HG02884 (cell line): ENCODE results near the gene GDF15.
"Not testable (repeated sequence)": the region's sequence is repeated elsewhere in the genome, so short reads cannot be mapped to it uniquely, and the experiment has no call there.

Source experiments
- ATAC-seq: cut with Tn5 transposase; IDR thresholded peaks from one replicate; pipeline ENCODE4 v1.9.1; 2021; ENCODE audit warnings: mild to moderate bottlenecking, moderate library complexity; ENCODE audit not compliant: unreplicated experiment

GDF15 gene

GRCh38 chr19:18390065-18390907 lies 4.3 kb downstream of the GDF15 start:
- no peak for ATAC-seq

GRCh38 chr19:18391509-18392075 lies 5.6 kb downstream of the GDF15 start:
- ATAC-seq: no peak

GRCh38 chr19:18392417-18392816 lies 6.5 kb downstream of the GDF15 start:
- no peak for ATAC-seq

GRCh38 chr19:18392926-18393325 lies 7.0 kb downstream of the GDF15 start:
- no peak for ATAC-seq

- ATAC-seq: no peak
Observed at GRCh38 chr19:18393836-18394235, 7.9 kb downstream of the GDF15 start.

- no peak for ATAC-seq
Observed at GRCh38 chr19:18396471-18397241, 10.7 kb downstream of the GDF15 start.

- ATAC-seq: no peak
Observed at GRCh38 chr19:18397242-18398202, 11.6 kb downstream of the GDF15 start, which contains the start of gene LRRC25. Gene LRRC25, minus strand, starts transcription at chr19:18397622. Its CDS starts 659 bp downstream, at chr19:18396963.

GRCh38 chr19:18399008-18399407 lies 13.1 kb downstream of the GDF15 start:
- ATAC-seq: no peak

- no peak for ATAC-seq
Observed at GRCh38 chr19:18401580-18402112, 15.7 kb downstream of the GDF15 start.

GRCh38 chr19:18402455-18403248 lies 16.7 kb downstream of the GDF15 start:
- ATAC-seq: not testable (repeated sequence)

- ATAC-seq: not testable (repeated sequence)
Observed at GRCh38 chr19:18405754-18406153, 19.8 kb downstream of the GDF15 start.

GRCh38 chr19:18406749-18407148 lies 20.8 kb downstream of the GDF15 start:
- no peak for ATAC-seq

- ATAC-seq: no peak
Observed at GRCh38 chr19:18408053-18408476, 22.1 kb downstream of the GDF15 start.

GRCh38 chr19:18412610-18413239 lies 26.8 kb downstream of the GDF15 start:
- ATAC-seq: no peak

GRCh38 chr19:18414504-18415177 lies 28.7 kb downstream of the GDF15 start:
- no peak for ATAC-seq

- no peak for ATAC-seq
Observed at GRCh38 chr19:18415178-18415867, 29.4 kb downstream of the GDF15 start.

- no peak for ATAC-seq
Observed at GRCh38 chr19:18416778-18417249, 30.9 kb downstream of the GDF15 start.
